Measurements from ENCODE around the gene ROR2.

DNA sequence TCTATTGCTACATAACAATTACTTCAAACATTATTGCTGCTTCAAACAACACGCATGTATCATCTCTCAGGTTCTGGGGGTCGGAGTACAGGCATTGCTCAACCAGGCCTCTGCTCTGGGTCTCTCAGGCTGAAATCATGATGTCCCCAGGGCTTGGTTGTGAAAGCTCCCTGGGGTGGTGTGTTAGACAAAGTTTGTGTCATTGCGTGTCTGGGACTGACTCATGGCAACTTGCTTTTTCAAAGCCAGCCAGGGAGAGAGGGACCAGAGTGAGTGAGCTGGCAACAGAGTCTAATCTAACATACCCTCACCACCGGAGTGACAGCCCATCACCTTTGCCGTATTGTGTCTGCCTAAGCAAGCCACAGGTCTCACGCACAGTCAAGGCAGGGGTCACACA is 267.2 kb downstream of the ROR2 start:
- TF ChIP-seq, protein P1, sequence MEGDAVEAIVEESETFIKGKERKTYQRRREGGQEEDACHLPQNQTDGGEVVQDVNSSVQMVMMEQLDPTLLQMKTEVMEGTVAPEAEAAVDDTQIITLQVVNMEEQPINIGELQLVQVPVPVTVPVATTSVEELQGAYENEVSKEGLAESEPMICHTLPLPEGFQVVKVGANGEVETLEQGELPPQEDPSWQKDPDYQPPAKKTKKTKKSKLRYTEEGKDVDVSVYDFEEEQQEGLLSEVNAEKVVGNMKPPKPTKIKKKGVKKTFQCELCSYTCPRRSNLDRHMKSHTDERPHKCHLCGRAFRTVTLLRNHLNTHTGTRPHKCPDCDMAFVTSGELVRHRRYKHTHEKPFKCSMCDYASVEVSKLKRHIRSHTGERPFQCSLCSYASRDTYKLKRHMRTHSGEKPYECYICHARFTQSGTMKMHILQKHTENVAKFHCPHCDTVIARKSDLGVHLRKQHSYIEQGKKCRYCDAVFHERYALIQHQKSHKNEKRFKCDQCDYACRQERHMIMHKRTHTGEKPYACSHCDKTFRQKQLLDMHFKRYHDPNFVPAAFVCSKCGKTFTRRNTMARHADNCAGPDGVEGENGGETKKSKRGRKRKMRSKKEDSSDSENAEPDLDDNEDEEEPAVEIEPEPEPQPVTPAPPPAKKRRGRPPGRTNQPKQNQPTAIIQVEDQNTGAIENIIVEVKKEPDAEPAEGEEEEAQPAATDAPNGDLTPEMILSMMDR (IDR thresholded peaks at IDR 0.05; ENCODE audit: extremely low read depth in 1 of 2, insufficient read depth in 1 of 2, low read depth in 1 of 2, low read length in 2 of 2), result no peak
- TF ChIP-seq FOS (IDR thresholded peaks at IDR 0.05; ENCODE audit: borderline replicate concordance, insufficient read depth, low read length), result no peak
- no peak for TF ChIP-seq POLR2AphosphoS5 (IDR thresholded peaks at IDR 0.05; ENCODE audit: insufficient read depth, low read depth, low read length)

Data from endothelial cell of umbilical vein (primary cell).